ENCODE results near the gene CALML3. TPM values are rescaled to one million over a fixed set of nuclear protein-coding genes. Genes with fewer than 3 reads are reported as not detected.

The CALML3 gene
- total RNA-seq, 4 donors from 2014 or later, result 0.24 TPM; not detected in 3

GRCh38 chr10:5553400-5554170 is 28.8 kb downstream of the CALML3 start:
- no peaks in the 10 kb centered on the region for H3K27me3 ChIP-seq
- no peaks in the 10 kb centered on the region for H3K36me3 ChIP-seq
- peaks cover 17 to 40% of the 10 kb centered on the region in 2 donors for H3K4me1 ChIP-seq
- DNase-seq, result no peak
- no peak for TF ChIP-seq CTCF (IDR thresholded peaks at IDR 0.05)
- TF ChIP-seq POLR2A (IDR thresholded peaks at IDR 0.05), result no peak
- WGBS, 2 donors, result 79 to 82% methylated on average over 14 to 17 of the region's 17 CpGs
- intact Hi-C loops (cut with DNase I), result no loop called here
- H3K9me3 ChIP-seq, result no peaks in the 10 kb centered on the region
- no peak overlapping the region for H3K4me3 ChIP-seq (replicated peaks in 1 of 3)
- no peak overlapping the region for H3K27ac ChIP-seq

GRCh38 chr10:5555021-5555510 is 30.3 kb downstream of the CALML3 start:
- peaks cover 14 to 35% of the 10 kb centered on the region in 2 donors for H3K4me1 ChIP-seq
- intact Hi-C loops (cut with DNase I), result no loop called here
- DNase-seq, result no peak
- WGBS, 2 donors, result 84 to 86% methylated on average over 19 of the region's 19 CpGs
- no peaks in the 10 kb centered on the region for H3K27me3 ChIP-seq
- TF ChIP-seq CTCF (IDR thresholded peaks at IDR 0.05) (no peak), POLR2A (IDR thresholded peaks at IDR 0.05) (no peak)
- H3K9me3 ChIP-seq, result no peaks in the 10 kb centered on the region
- no peaks in the 10 kb centered on the region for H3K36me3 ChIP-seq
- H3K4me3 ChIP-seq (replicated peaks in 1 of 3), result no peak overlapping the region
- H3K27ac ChIP-seq, result no peak overlapping the region

GRCh38 chr10:5555881-5556280 is 31.1 kb downstream of the CALML3 start:
- Histone ChIP-seq H3K4me1 (peaks cover 9 to 27% of the 10 kb centered on the region in 2 donors), H3K9me3 (no peaks in the 10 kb centered on the region), H3K36me3 (no peaks in the 10 kb centered on the region), H3K27ac (no peak overlapping the region), H3K27me3 (no peaks in the 10 kb centered on the region), H3K4me3 (replicated peaks in 1 of 3) (no peak overlapping the region)
- WGBS, 2 donors, result 86 to 94% methylated on average over 5 of the region's 5 CpGs
- no peak for DNase-seq
- TF ChIP-seq POLR2A (IDR thresholded peaks at IDR 0.05) (no peak), CTCF (IDR thresholded peaks at IDR 0.05) (no peak)
- intact Hi-C loops (cut with DNase I), result no loop called here

GRCh38 chr10:5556576-5556975 is 31.8 kb downstream of the CALML3 start:
- Histone ChIP-seq H3K27ac (no peak overlapping the region), H3K36me3 (no peaks in the 10 kb centered on the region), H3K27me3 (no peaks in the 10 kb centered on the region), H3K9me3 (no peaks in the 10 kb centered on the region), H3K4me3 (replicated peaks in 1 of 3) (no peak overlapping the region), H3K4me1 (peaks cover 6 to 20% of the 10 kb centered on the region in 2 donors)
- WGBS, 2 donors, result 86 to 94% methylated on average over 11 of the region's 11 CpGs
- DNase-seq, result no peak
- TF ChIP-seq CTCF (IDR thresholded peaks at IDR 0.05) (no peak), POLR2A (IDR thresholded peaks at IDR 0.05) (no peak)
- intact Hi-C loops (cut with DNase I), result no loop called here

- Histone ChIP-seq H3K27me3 (no peaks in the 10 kb centered on the region), H3K4me1 (peaks cover 6 to 14% of the 10 kb centered on the region in 2 donors), H3K9me3 (no peaks in the 10 kb centered on the region), H3K4me3 (replicated peaks in 1 of 3) (no peak overlapping the region), H3K36me3 (no peaks in the 10 kb centered on the region), H3K27ac (no peak overlapping the region)
- intact Hi-C loops (cut with DNase I), result no loop called here
- TF ChIP-seq CTCF (IDR thresholded peaks at IDR 0.05), result no peak
- TF ChIP-seq POLR2A (IDR thresholded peaks at IDR 0.05), result no peak
- 91 to 96% methylated on average over 19 of the region's 19 CpGs for WGBS, 2 donors
- no peak for DNase-seq
These were observed 32.4 kb downstream of the CALML3 start for GRCh38 chr10:5557040-5557721.
